Peyer's patch (tissue), 4 donors: ENCODE results near the gene USP32.
"Not testable (repeated sequence)": the region's sequence is repeated elsewhere in the genome, so short reads cannot be mapped to it uniquely, and the experiment has no call there.

Source experiments
- POLR2A ChIP-seq, 2 donors: fragments of 450-650 bp; IDR thresholded peaks; one replicate each; pipeline ENCODE4 v1.5.1; 2017; ENCODE audit warnings: antibody characterized with exemption in 2 of 2, mild to moderate bottlenecking in 2 of 2, moderate library complexity in 2 of 2
- TF ChIP-seq, protein P1 (sequence below), 6 experiments: fragments of 450-650 bp in 4 of 6; fragments of 200-600 bp in 2 of 6; sonication (generic) in 1 of 6; IDR thresholded peaks; one replicate each; pipeline ENCODE4 v1.5.1; 2017 to 2019; ENCODE audit warnings: antibody characterized with exemption in 6 of 6, mild to moderate bottlenecking in 3 of 6, moderate library complexity in 1 of 6

GRCh38 chr17:60419875-60420274 lies 27.9 kb upstream of the USP32 start:
- TF ChIP-seq, protein P1, sequence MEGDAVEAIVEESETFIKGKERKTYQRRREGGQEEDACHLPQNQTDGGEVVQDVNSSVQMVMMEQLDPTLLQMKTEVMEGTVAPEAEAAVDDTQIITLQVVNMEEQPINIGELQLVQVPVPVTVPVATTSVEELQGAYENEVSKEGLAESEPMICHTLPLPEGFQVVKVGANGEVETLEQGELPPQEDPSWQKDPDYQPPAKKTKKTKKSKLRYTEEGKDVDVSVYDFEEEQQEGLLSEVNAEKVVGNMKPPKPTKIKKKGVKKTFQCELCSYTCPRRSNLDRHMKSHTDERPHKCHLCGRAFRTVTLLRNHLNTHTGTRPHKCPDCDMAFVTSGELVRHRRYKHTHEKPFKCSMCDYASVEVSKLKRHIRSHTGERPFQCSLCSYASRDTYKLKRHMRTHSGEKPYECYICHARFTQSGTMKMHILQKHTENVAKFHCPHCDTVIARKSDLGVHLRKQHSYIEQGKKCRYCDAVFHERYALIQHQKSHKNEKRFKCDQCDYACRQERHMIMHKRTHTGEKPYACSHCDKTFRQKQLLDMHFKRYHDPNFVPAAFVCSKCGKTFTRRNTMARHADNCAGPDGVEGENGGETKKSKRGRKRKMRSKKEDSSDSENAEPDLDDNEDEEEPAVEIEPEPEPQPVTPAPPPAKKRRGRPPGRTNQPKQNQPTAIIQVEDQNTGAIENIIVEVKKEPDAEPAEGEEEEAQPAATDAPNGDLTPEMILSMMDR (IDR thresholded peaks at IDR 0.05), result not testable (repeated sequence)
- not testable (repeated sequence) for TF ChIP-seq POLR2A (IDR thresholded peaks at IDR 0.05)
